COR-L47 (cell line): Measurements from ENCODE around the gene GMPPA.

Experiments used
- DNase-seq: peaks from one replicate; lab custom pipeline; 2025; lab: John Stamatoyannopoulos, UW

The GMPPA gene

DNA sequence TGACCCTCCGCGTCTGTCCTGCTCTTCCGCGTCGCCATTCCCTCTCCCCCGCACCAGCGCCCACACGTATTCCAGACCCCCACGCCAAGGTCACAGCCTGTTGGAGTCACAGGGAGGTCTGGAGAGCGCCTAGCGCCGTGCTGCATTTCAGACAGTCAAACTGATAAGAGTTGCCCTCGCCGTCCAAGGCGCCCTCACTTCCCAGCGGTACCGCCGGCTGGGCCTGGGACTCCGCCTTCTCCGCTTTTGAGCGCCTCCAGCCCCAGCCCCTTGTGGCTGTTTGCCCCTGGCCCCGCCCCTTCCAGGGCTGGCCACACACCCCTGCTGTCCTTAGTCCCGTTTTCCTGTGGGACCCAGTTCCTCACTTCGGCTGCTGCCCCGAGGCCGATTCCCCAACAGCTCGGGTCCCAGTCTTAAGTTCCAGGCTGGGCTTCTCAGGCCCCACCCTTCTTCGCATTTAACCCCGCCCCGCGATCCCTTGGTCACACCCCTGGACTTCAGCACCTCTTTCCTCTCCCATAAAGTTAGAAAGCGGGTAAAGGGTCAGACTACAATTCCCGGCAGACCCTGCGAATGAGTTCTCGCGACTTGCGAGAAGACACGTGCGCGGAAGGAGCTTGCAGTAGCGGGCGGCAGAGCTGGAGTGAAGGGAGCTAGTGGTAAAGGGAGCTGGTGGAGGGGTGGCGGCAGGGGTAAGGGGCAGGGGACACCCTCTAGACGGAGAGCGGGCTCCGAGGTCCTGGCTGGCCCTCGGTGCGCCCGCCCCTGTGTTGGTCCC lies at the start of gene GMPPA:
Gene GMPPA, plus strand, starts transcription at position 612 of the 778 bp plus-strand sequence. CDS start 1,085 bp downstream, outside the sequence.
- DNase-seq, result peak; percentile 94

DNA sequence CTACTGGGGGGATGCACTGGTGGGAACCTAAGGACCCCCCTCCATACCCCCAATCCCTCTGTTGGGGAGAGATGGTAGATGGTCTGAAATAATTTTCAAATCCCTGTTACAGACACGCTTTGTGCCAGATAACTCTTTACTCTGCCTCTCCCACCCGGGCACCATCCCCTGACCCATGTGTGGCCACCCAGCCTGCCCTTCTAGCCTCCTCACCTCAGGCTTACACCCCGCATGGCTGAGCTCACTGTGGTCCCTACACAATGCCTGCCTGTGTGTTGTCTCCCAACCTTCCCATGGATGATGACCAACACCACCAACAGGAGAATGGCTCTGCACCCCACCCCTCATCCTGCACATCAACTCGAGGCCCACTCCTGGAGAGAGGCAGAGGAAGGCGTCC lies 49.1 kb upstream of the GMPPA start:
- DNase-seq, result no peak

DNA sequence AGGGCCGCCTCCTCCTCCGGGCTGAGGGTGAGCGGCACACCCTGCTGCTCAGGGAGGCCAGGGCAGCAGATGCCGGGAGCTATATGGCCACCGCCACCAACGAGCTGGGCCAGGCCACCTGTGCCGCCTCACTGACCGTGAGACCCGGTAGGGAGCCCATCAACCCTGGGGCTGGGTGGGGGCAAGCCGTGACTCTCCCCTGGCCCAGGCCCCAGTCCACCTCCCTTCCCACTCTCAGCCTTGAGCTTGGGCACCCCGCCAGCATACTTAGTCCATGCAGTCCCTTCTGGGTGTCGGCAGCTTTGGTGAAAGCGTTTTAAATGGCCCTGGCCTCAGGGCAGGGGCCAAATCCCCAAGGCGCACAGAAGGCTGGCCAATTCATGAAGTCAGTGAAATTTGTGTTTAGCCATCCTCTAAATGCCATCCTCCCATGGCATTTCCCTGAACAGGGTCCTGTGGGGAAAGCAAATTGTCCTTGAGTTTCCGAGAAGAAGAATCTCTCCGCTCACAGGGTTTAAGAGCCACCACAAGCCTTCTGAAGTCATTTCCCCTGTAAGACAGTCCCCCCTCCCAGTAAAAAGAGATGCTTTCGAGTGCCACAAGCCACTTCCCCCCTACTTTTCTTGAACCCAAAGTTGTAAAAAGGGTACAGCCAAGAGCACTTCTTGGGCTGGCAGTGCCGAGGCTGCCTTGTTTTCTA lies 46.9 kb upstream of the GMPPA start:
- no peak for DNase-seq

GRCh38 chr2:219452361-219453317 lies 46.1 kb upstream of the GMPPA start:
- DNase-seq, result no peak

DNA sequence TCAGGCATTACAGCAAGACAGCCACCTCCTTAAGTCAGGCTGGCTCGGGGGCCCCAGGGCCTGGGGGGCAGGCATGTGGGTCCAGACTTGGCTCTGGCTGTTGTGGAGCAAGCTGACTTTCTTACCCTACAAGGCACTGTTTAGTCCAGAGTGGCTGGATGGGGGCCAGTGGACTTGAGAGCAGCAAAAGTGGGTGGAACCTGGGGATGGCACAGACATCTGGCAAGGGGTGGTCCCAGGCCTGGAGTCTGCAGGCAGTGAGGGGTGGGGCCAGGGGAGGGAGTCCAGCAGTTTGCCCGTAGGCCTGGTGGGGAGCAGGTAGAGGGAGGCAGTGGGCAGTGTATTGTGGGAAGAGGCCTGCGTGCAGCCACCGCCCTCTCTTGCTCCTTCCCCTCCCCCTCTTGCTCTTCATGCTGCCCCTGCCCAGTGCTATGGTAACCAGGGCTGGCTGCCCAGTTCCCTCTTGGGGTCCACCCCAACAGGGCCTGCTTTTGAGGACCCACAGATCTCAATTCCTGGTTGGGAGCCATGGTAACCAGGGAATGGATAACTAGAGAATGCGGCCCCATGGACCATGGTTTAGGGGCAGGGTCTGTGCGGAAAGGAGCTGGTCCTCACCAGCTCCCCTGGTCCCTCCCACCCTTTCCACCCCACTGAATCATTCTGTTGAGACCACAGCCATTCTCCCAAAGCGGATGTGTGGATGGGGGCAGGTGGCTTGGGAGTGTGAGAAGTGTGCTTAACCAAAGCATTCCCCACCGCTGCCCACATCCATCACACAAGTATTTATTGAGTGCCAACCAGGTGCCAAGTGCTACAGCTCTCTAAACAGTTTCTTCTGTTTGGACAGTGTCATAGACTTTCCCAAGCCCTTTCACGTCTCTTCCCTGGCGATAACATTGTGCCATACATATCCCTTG lies 44.8 kb upstream of the GMPPA start:
- DNase-seq, result peak; percentile 56

GRCh38 chr2:219455581-219455980 lies 43.1 kb upstream of the GMPPA start:
- no peak for DNase-seq

- no peak for DNase-seq
Measured at GRCh38 chr2:219457784-219458369, 40.8 kb upstream of the GMPPA start.

GRCh38 chr2:219458996-219459395 lies 39.7 kb upstream of the GMPPA start:
- DNase-seq, result no peak

- no peak for DNase-seq
Measured at GRCh38 chr2:219459460-219460311, 39.0 kb upstream of the GMPPA start.

DNA sequence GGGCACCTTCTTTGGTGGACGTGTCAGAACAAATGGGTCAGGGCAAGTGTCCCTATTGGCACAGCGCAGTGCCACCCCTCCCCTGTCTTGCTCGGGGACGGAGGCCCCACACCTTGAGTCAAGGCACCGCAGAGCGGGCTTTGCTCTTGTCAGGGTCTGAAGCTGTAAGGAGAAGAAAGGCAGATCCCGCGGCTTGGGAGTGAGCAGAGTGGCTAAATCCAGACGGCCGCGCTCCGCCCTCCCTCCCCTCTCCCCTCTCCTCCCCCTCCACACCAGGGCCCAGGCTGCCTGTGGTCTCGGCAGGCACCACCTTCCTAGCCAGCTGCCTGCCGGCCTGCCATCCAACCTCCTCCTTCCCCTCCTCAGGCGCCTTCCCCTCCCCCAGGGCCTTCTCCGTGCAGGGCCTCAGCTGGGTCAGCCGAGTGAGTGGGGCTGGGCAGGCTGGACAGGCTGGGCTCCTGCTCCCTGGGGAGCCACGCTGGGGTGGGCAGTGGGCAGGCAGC lies 38.2 kb upstream of the GMPPA start:
- no peak for DNase-seq

- no peak for DNase-seq
Measured at GRCh38 chr2:219461047-219461514, 37.6 kb upstream of the GMPPA start.

DNA sequence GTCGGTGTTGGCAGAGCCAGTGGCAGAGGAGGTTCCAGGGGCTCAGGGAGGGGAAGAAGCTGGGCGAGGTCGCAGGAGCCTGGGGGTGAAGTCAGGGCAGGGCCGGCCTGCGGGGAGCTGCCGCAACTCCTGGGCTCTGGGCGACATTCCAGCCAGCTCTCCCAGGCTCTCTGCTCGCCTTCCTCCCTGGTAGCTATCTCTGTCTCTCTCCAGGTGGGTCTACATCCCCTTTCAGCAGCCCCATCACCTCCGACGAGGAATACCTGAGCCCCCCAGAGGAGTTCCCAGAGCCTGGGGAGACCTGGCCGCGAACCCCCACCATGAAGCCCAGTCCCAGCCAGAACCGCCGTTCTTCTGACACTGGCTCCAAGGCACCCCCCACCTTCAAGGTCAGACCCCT lies 37.0 kb upstream of the GMPPA start:
- DNase-seq, result no peak

DNA sequence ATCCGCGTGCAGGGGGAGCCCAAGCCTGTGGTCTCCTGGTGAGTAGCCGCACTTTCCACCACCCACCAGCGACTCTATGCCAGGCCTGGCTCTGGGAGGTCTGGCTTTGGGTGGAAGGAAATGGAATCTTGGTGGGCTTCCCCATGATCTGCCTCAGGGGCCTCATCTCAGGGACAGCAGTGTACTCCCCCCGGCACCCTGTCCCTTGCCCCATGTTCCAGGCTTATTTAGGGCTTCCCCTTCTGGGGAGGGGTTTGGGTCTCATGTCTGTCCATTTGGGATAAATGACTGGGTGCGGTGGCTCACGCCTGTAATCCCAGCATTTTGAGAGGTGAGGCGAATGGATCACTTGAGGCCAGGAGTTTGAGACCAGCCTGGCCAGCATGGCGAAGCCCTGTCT lies 36.3 kb upstream of the GMPPA start:
- no peak for DNase-seq

GRCh38 chr2:219464286-219465032 lies 34.2 kb upstream of the GMPPA start:
- DNase-seq, result no peak

DNA sequence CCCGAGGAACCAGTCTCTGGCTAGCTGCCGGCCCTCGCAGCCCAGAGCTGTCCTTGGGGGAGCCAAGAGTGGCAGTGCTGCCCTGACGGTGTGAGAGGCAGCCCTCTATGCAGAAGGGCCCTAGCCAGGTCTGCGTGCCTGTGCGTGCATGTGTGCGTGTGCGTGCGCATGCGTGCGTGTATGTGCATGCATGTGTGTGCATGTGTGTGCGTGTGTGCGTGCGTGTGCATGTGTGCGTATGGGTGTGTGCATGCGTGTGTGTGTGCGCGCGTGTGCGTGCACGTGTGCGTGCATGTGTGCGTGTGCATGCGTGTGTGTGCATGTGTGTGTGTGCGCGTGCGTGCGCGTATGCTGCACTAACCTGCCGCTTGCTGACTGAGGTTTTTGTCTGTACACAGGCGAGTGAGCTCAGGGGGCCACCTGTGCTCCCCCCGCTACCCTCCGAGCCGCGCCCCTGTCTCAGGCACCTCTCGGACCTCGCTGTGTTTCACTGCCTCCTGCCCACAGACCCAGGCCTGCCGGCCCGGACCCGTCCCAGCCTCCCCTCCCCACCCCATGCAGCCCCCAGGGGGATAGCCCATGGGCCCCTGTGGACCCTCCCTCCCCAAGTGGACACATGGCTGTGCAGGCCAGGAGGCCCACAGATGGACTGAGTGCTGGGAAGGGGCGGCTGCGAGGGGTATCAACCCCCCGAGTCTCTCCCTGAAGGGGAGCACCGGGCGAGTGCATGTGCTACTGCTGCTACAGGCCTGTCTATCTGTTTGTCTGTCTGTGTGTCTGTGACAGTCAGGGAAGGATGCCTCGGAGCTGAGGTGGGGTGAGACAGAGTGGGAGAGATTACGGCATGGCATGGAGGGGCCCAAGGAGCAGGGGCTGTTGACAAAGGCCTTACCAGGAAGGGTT lies 32.8 kb upstream of the GMPPA start:
- no peak for DNase-seq

- no peak for DNase-seq
Measured at GRCh38 chr2:219466816-219467735, 31.6 kb upstream of the GMPPA start.

GRCh38 chr2:219467736-219468075 lies 31.0 kb upstream of the GMPPA start:
- DNase-seq, result no peak
